Activated naive CD4-positive, alpha-beta T cell treated with anti-CD3 and anti-CD28 coated beads, Interleukin-2, amount 10 ng/mL, durations not matched to agents 7 days and 5 days (primary cell): ENCODE data around the gene MAN2B1.
"Not testable (repeated sequence)": the region's sequence is repeated elsewhere in the genome, so short reads cannot be mapped to it uniquely, and the experiment has no call there.

ENCODE experiments used
- CTCF ChIA-PET: fragments of 350-600 bp; sonication (Branson Sonifier 250); formaldehyde crosslinking; loops from one replicate; lab custom pipeline; 2021; ENCODE audit warnings: antibody characterized with exemption; lab: Charles Lee
- DNase-seq: peaks from one replicate; pipeline ENCODE4 v3.0.0-alpha.2; 2020
- H3K27ac Mint-ChIP-seq: one replicate; pipeline ENCODE4 v1.8.0; 2021; ENCODE audit warnings: mild to moderate bottlenecking, moderate library complexity, mixed read lengths
- H3K27me3 Mint-ChIP-seq: one replicate; pipeline ENCODE4 v1.8.0; 2021; ENCODE audit warnings: mild to moderate bottlenecking, mixed read lengths
- H3K36me3 Mint-ChIP-seq: one replicate; pipeline ENCODE4 v1.8.0; 2021; ENCODE audit warnings: mixed read lengths
- H3K4me1 Mint-ChIP-seq: one replicate; pipeline ENCODE4 v1.8.0; 2021; ENCODE audit warnings: mixed read lengths
- H3K4me3 Mint-ChIP-seq: one replicate; pipeline ENCODE4 v1.8.0; 2021; ENCODE audit warnings: mild to moderate bottlenecking, moderate library complexity, mixed read lengths
- H3K9me3 Mint-ChIP-seq: one replicate; pipeline ENCODE4 v1.8.0; 2021; ENCODE audit warnings: mixed read lengths

The MAN2B1 gene

GRCh38 chr19:12666265-12667048 lies at the start of gene MAN2B1, which contains the start of gene WDR83:
TSS of gene MAN2B1 (minus strand) at chr19:12666742. CDS start at chr19:12666701, 41 bp downstream.
TSS of gene WDR83 (plus strand) at chr19:12666807. CDS start at chr19:12669791, 2,984 bp downstream.
- CTCF ChIA-PET = interaction anchor here (0.7 to 2.0 kb wide), 4 partner anchors 10 to 102 kb away, joined by 3 to 13 read pairs (median 4); no protein-coding TSS in a partner anchor
- peaks cover 62% of the 10 kb centered on the region for H3K4me1 Mint-ChIP-seq
- peak within 1 kb of the TSS; percentile 82 for H3K4me3 Mint-ChIP-seq
- peak within 1 kb of the TSS; percentile 81 for H3K27ac Mint-ChIP-seq
- no peaks in the 10 kb centered on the region for H3K9me3 Mint-ChIP-seq
- peaks cover 30% of the 10 kb centered on the region for H3K36me3 Mint-ChIP-seq
- peak; percentile 85 for DNase-seq
- no peaks in the 10 kb centered on the region for H3K27me3 Mint-ChIP-seq

- peaks cover 44% of the 10 kb centered on the region for H3K36me3 Mint-ChIP-seq
These were observed 49.4 kb upstream of the MAN2B1 start for GRCh38 chr19:12715929-12716328.

GRCh38 chr19:12715102-12715501 lies 48.6 kb upstream of the MAN2B1 start:
- CTCF ChIA-PET = interaction anchor here (0.6 to 6.0 kb wide), 5 partner anchors 16 to 103 kb away, joined by 3 to 35 read pairs (median 3); partner anchors contain the start of gene TRIR
- no peaks in the 10 kb centered on the region for H3K27me3 Mint-ChIP-seq

More at GRCh38 chr19:12715929-12716328, 49.4 kb upstream of the MAN2B1 start:
- no peaks in the 10 kb centered on the region for H3K27me3 Mint-ChIP-seq
- CTCF ChIA-PET = interaction anchor here (0.7 to 6.0 kb wide), 8 partner anchors 15 to 132 kb away, joined by 3 to 35 read pairs (median 6); partner anchors contain the start of gene TRIR
- no peak overlapping the region for H3K27ac Mint-ChIP-seq
- H3K4me1 Mint-ChIP-seq = peaks cover 20% of the 10 kb centered on the region
- no peak overlapping the region for H3K4me3 Mint-ChIP-seq
- no peak for DNase-seq
- H3K9me3 Mint-ChIP-seq = no peaks in the 10 kb centered on the region

GRCh38 chr19:12713304-12713703 lies 46.8 kb upstream of the MAN2B1 start:
- not testable (repeated sequence) for H3K4me3 Mint-ChIP-seq, H3K27me3 Mint-ChIP-seq, H3K27ac Mint-ChIP-seq, H3K9me3 Mint-ChIP-seq, DNase-seq, H3K4me1 Mint-ChIP-seq
- CTCF ChIA-PET = interaction anchor here (1.4 to 6.0 kb wide), 3 partner anchors 29 to 47 kb away, joined by 3 to 35 read pairs (median 5); no protein-coding TSS in a partner anchor
- peaks cover 48% of the 10 kb centered on the region for H3K36me3 Mint-ChIP-seq

More at GRCh38 chr19:12715102-12715501, 48.6 kb upstream of the MAN2B1 start:
- Mint-ChIP-seq H3K4me3 (no peak overlapping the region), H3K4me1 (peaks cover 13% of the 10 kb centered on the region), H3K27ac (no peak overlapping the region), H3K36me3 (peaks cover 52% of the 10 kb centered on the region), H3K9me3 (no peaks in the 10 kb centered on the region)
- DNase-seq = no peak

- H3K9me3 Mint-ChIP-seq, H3K4me1 Mint-ChIP-seq, H3K27ac Mint-ChIP-seq, H3K27me3 Mint-ChIP-seq, H3K4me3 Mint-ChIP-seq, CTCF ChIA-PET: not testable (repeated sequence)
- peak; percentile 44 for DNase-seq
- H3K36me3 Mint-ChIP-seq = peaks cover 51% of the 10 kb centered on the region
These were observed 45.5 kb upstream of the MAN2B1 start for GRCh38 chr19:12712077-12712476.

- CTCF ChIA-PET = interaction anchor here (0.9 kb wide), 1 partner anchor 137 kb away, joined by 3 read pairs; no protein-coding TSS in a partner anchor
These were observed 44.6 kb upstream of the MAN2B1 start for GRCh38 chr19:12711187-12711586.

GRCh38 chr19:12708641-12709040 lies 42.1 kb upstream of the MAN2B1 start:
- Mint-ChIP-seq H3K27ac (no peak overlapping the region), H3K4me1 (no peaks in the 10 kb centered on the region), H3K9me3 (no peaks in the 10 kb centered on the region), H3K36me3 (peaks cover 57% of the 10 kb centered on the region), H3K4me3 (no peak overlapping the region), H3K27me3 (no peaks in the 10 kb centered on the region)
- CTCF ChIA-PET = interaction anchor here (1.4 to 2.3 kb wide), 3 partner anchors 49 to 87 kb away, joined by 3 to 6 read pairs (median 4); no protein-coding TSS in a partner anchor
- DNase-seq = no peak

More at GRCh38 chr19:12711187-12711586, 44.6 kb upstream of the MAN2B1 start:
- Mint-ChIP-seq H3K4me3 (no peak overlapping the region), H3K27me3 (no peaks in the 10 kb centered on the region), H3K4me1 (no peaks in the 10 kb centered on the region), H3K36me3 (peaks cover 54% of the 10 kb centered on the region), H3K9me3 (no peaks in the 10 kb centered on the region), H3K27ac (no peak overlapping the region)
- DNase-seq = no peak

- CTCF ChIA-PET = no interaction called here
- Mint-ChIP-seq H3K27ac (no peak overlapping the region), H3K9me3 (no peaks in the 10 kb centered on the region), H3K27me3 (no peaks in the 10 kb centered on the region), H3K36me3 (peaks cover 57% of the 10 kb centered on the region), H3K4me1 (no peaks in the 10 kb centered on the region), H3K4me3 (no peak overlapping the region)
- no peak for DNase-seq
These were observed 39.8 kb upstream of the MAN2B1 start for GRCh38 chr19:12706332-12706718.

- H3K4me3 Mint-ChIP-seq = no peak overlapping the region
- no peak for DNase-seq
- peaks cover 53% of the 10 kb centered on the region for H3K36me3 Mint-ChIP-seq
- H3K27ac Mint-ChIP-seq = no peak overlapping the region
- CTCF ChIA-PET = no interaction called here
- no peaks in the 10 kb centered on the region for H3K27me3 Mint-ChIP-seq
- H3K9me3 Mint-ChIP-seq = no peaks in the 10 kb centered on the region
- H3K4me1 Mint-ChIP-seq = no peaks in the 10 kb centered on the region
These were observed 39.3 kb upstream of the MAN2B1 start for GRCh38 chr19:12705654-12706331.

- no peaks in the 10 kb centered on the region for H3K9me3 Mint-ChIP-seq
- no peak overlapping the region for H3K4me3 Mint-ChIP-seq
- CTCF ChIA-PET = no interaction called here
- H3K27me3 Mint-ChIP-seq = no peaks in the 10 kb centered on the region
- H3K4me1 Mint-ChIP-seq = no peaks in the 10 kb centered on the region
- no peak overlapping the region for H3K27ac Mint-ChIP-seq
- DNase-seq = no peak
- peaks cover 49% of the 10 kb centered on the region for H3K36me3 Mint-ChIP-seq
These were observed 38.6 kb upstream of the MAN2B1 start for GRCh38 chr19:12705169-12705568.

GRCh38 chr19:12703046-12703445 lies 36.5 kb upstream of the MAN2B1 start:
- CTCF ChIA-PET = no interaction called here
- peaks cover 48% of the 10 kb centered on the region for H3K36me3 Mint-ChIP-seq
- H3K4me1 Mint-ChIP-seq = peaks cover 2% of the 10 kb centered on the region
- no peak overlapping the region for H3K4me3 Mint-ChIP-seq
- DNase-seq = no peak
- no peaks in the 10 kb centered on the region for H3K27me3 Mint-ChIP-seq
- no peaks in the 10 kb centered on the region for H3K9me3 Mint-ChIP-seq
- peak overlapping the region; percentile 11 for H3K27ac Mint-ChIP-seq

- CTCF ChIA-PET = no interaction called here
- Mint-ChIP-seq H3K36me3 (peaks cover 43% of the 10 kb centered on the region), H3K9me3 (no peaks in the 10 kb centered on the region), H3K4me1 (peaks cover 8% of the 10 kb centered on the region), H3K27me3 (no peaks in the 10 kb centered on the region), H3K4me3 (no peak overlapping the region), H3K27ac (no peak overlapping the region)
- no peak for DNase-seq
These were observed 35.2 kb upstream of the MAN2B1 start for GRCh38 chr19:12701596-12702282.

- CTCF ChIA-PET = no interaction called here
- H3K27me3 Mint-ChIP-seq = no peaks in the 10 kb centered on the region
- no peak for DNase-seq
- H3K36me3 Mint-ChIP-seq = peaks cover 20% of the 10 kb centered on the region
- H3K27ac Mint-ChIP-seq = peak overlapping the region; percentile 64
- H3K9me3 Mint-ChIP-seq = no peaks in the 10 kb centered on the region
- H3K4me3 Mint-ChIP-seq = peak overlapping the region; percentile 47
- H3K4me1 Mint-ChIP-seq = peaks cover 24% of the 10 kb centered on the region
These were observed 31.6 kb upstream of the MAN2B1 start for GRCh38 chr19:12698138-12698537.

GRCh38 chr19:12697425-12697824 lies 30.9 kb upstream of the MAN2B1 start:
- peaks cover 24% of the 10 kb centered on the region for H3K4me1 Mint-ChIP-seq
- H3K27me3 Mint-ChIP-seq, H3K9me3 Mint-ChIP-seq, DNase-seq, CTCF ChIA-PET: not testable (repeated sequence)
- H3K36me3 Mint-ChIP-seq = peaks cover 15% of the 10 kb centered on the region
- peak overlapping the region; percentile 88 for H3K4me3 Mint-ChIP-seq
- H3K27ac Mint-ChIP-seq = peak overlapping the region; percentile 81
